Measurements from ENCODE around the gene TBRG4.

TBRG4 gene

GRCh38 chr7:45088821-45089340 lies 22.6 kb downstream of the TBRG4 start, which contains the start of gene NACAD:
Gene NACAD (minus strand): TSS chr7:45088969. CDS start chr7:45088894, 75 bp downstream.
- DNase-seq (ENCODE audit: insufficient read length, low spot score) (peak; percentile 91), FAIRE-seq (no peak)
- TF ChIP-seq, protein P1, sequence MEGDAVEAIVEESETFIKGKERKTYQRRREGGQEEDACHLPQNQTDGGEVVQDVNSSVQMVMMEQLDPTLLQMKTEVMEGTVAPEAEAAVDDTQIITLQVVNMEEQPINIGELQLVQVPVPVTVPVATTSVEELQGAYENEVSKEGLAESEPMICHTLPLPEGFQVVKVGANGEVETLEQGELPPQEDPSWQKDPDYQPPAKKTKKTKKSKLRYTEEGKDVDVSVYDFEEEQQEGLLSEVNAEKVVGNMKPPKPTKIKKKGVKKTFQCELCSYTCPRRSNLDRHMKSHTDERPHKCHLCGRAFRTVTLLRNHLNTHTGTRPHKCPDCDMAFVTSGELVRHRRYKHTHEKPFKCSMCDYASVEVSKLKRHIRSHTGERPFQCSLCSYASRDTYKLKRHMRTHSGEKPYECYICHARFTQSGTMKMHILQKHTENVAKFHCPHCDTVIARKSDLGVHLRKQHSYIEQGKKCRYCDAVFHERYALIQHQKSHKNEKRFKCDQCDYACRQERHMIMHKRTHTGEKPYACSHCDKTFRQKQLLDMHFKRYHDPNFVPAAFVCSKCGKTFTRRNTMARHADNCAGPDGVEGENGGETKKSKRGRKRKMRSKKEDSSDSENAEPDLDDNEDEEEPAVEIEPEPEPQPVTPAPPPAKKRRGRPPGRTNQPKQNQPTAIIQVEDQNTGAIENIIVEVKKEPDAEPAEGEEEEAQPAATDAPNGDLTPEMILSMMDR (IDR thresholded peaks at IDR 0.05; ENCODE audit: insufficient read depth, missing control alignments) = no peak

DNA sequence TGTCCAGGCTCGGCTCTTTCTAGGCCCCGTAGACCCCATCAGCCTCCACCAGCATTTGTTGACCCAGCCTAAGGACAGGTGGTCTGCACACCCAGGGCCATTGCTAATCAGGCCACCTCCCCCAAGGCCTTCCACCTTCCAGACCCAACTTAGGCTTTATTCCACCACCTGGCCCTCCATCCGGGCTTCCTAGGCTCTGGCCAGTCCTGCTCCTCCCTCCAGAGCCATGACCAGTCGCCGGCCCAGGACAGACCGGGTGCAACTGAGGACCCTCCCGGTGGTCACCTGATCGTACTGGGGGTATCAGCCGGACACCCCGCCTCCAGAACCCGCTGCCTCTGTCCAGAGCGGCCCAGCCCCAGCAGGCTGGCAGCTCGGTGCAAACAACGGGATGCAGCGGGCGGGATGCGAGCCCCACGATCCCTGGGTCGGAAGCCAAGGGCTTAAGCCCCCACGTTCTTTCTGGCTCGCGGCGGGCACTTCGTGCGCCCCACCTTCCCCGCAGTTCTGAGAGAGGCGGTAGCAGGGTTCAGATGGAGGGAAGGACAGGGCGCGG lies 23.3 kb downstream of the TBRG4 start:
- DNase-seq (ENCODE audit: insufficient read length, low spot score) (no peak), FAIRE-seq (no peak)
- TF ChIP-seq, protein P1 (IDR thresholded peaks at IDR 0.05; ENCODE audit: insufficient read depth, missing control alignments) = no peak

DNA sequence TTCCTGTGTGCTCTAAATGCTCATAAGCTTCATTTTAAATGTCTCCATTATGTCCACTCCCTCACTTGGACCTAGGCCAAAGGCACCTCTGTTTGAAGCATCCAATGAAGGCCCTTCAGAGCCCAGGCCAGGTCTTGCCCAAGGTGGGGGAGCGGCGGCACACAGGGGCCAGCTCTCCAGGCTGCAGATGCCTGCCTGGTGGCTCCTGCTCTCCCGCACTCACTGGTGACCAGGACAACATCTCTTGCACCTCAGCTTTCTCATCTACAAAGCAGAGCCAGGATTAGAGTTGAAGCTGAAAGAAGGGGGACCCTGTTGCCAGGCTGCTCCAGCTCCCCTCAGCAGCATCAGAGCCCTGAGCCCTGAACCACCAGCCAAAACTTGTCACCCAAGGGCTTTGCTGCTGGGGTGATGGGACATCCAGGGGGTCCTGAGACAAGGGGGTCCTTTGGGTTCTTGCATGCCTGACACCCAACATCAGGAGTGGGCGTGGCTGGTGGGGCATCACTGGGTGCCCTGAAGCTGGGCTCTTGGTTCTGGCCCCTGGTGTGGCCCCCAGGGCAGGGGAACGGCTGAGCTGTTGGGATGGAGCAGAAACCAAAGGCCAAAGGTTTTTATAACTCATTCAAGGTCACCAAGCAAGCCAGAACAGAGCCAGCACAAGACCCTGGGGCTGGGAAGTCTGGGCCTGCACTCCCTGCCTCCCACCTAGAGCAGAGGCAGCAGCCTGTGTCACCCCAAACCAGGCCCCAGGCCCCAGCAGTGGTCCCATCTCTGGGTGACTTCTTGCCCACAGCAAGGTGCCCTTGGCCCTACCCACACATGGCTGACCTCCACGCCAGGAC lies 24.0 kb downstream of the TBRG4 start:
- TF ChIP-seq, protein P1 (IDR thresholded peaks at IDR 0.05; ENCODE audit: insufficient read depth, missing control alignments) = no peak
- DNase-seq (ENCODE audit: insufficient read length, low spot score) = no peak
- FAIRE-seq = no peak

GRCh38 chr7:45086331-45087065 lies 25.0 kb downstream of the TBRG4 start:
- FAIRE-seq = no peak
- TF ChIP-seq, protein P1 (IDR thresholded peaks at IDR 0.05; ENCODE audit: insufficient read depth, missing control alignments) = no peak
- no peak for DNase-seq (ENCODE audit: insufficient read length, low spot score)

GRCh38 chr7:45085619-45086200 lies 25.8 kb downstream of the TBRG4 start:
- no peak for DNase-seq (ENCODE audit: insufficient read length, low spot score)
- TF ChIP-seq, protein P1 (IDR thresholded peaks at IDR 0.05; ENCODE audit: insufficient read depth, missing control alignments) = no peak
- no peak for FAIRE-seq

DNA sequence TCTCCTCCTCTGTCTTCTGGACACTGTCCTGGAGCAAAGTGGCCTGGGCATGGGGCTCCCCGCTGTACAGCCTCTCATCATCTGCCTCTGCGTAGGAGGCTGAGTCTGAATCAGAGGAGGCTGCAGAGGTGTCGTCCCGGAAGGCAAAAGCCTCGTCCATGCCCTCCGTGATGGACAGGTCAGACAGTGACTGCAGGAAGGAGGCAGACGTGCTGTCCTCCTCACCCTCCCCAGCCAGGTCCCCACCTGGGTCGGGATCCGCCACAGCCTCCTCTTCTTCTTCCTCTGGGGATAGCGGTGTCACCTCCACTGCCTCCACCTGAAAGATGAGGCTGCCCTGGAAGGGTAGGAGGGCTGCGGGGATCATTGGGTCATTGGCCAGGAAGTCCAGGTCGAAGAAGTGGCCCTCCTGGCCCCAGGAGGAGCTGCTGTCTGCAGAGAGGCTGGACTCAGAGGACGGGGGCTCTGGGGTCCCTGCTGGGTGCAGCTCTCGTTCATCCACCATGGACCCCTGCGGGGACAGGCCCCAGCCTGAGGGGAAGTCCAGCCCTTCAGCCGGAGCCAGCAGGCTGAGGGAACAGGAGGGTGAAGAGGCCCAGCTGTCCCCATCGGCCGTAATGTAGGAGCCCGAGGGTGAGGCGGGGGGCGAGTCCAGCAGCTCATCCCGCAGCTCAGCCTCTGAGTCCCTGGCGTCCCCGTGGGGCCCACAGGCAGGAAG lies 26.4 kb downstream of the TBRG4 start:
- TF ChIP-seq, protein P1 (IDR thresholded peaks at IDR 0.05; ENCODE audit: insufficient read depth, missing control alignments) = no peak
- no peak for DNase-seq (ENCODE audit: insufficient read length, low spot score)
- no peak for FAIRE-seq

Data from D721Med (cell line).